Left colon (tissue), 2 donors: ENCODE measurements around the gene ZG16. TPM values are rescaled to one million over a fixed set of nuclear protein-coding genes. Genes with fewer than 3 reads are reported as not detected.
"Not testable (repeated sequence)": the region's sequence is repeated elsewhere in the genome, so short reads cannot be mapped to it uniquely, and the experiment has no call there.

Source experiments
- ATAC-seq: fragments of 200-7000 bp; cut with Tn5 transposase; one replicate; pipeline ENCODE4 v1.9.1; 2020; ENCODE audit warnings: mild to moderate bottlenecking, moderate library complexity
- DNase-seq, 2 donors: peaks; one replicate each; pipeline ENCODE4 v3.0.0-alpha.2; 2020
- intact Hi-C, 2 donors: fragments of 100-400 bp; cut with DNase I in 1 of 2; cut with micrococcal nuclease in 1 of 2; formaldehyde crosslinking; loops; one replicate each; pipeline versions ENCODE4 v1.11.2 to v1.14.0; 2022; cut with DNase I, micrococcal nuclease
- long read RNA-seq: library from polyadenylated mRNA; unstranded; transcript quantifications from one replicate; pipeline ENCODE4 v2.0.0, GENCODE V29; 2021
- total RNA-seq, 2 donors: library from RNA; stranded (reverse); fragmentation: NEBNext Ultra II Directional; extraction: Animal tissue kit (Norgen Biotek cat#: 25700); gene quantifications; one replicate each; pipeline ENCODE4 v1.2.1, GENCODE V29; 2021
- donor health status: DM: no; HTN: no; CAD: no.
- donor health status: DM: yes; HTN: yes; CAD: no.

ZG16 gene, protein sequence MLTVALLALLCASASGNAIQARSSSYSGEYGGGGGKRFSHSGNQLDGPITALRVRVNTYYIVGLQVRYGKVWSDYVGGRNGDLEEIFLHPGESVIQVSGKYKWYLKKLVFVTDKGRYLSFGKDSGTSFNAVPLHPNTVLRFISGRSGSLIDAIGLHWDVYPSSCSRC
- total RNA-seq: 1,000 to 10,000 TPM; 1,315 to 1,793 TPM
- long read RNA-seq, transcript ZG16-201 (4 exons, 3,132 nt): major isoform, 2,360 of 2,985 reads
- long read RNA-seq, partial matches to known transcripts: 230 of 2,985 reads
- long read RNA-seq, other reads (novel, unspliced or antisense): 395 of 2,985 reads

GRCh38 chr16:29777576-29778350 is at the start of gene ZG16:
ZG16 (plus strand) TSS chr16:29778256; CDS start chr16:29779267, 1,011 bp downstream.
- peak; percentile 67 for ATAC-seq
- intact Hi-C loops: no loop called here
- no peak for DNase-seq

DNA sequence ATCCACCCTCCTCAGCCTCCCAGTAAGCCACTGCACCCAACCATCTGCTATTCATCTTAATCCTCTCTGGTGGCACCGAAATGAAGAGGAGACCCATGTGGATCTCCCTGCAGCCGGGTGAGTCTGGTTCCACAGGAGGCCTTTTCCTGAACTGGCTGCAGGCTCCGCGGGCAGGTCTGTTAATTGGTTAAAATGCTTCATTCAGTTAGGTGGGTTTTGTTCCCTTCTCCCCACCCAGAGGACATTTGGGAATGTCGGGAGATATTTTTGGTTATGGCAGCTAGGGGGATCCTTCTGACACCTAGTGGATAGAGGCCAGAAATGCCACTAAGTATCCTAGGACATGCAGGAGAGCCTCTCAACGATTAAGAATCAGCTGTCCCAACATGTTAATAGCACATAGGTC is 48.9 kb upstream of the ZG16 start:
- peak; percentile 68 for ATAC-seq
- no peak for DNase-seq
- intact Hi-C loops: no loop called here

- ATAC-seq (no peak), DNase-seq (no peak)
- intact Hi-C loops: no loop called here
Observed at GRCh38 chr16:29730649-29731048, 47.4 kb upstream of the ZG16 start.

GRCh38 chr16:29731768-29732601 is 46.1 kb upstream of the ZG16 start:
- DNase-seq, intact Hi-C loops, ATAC-seq: not testable (repeated sequence)

DNA sequence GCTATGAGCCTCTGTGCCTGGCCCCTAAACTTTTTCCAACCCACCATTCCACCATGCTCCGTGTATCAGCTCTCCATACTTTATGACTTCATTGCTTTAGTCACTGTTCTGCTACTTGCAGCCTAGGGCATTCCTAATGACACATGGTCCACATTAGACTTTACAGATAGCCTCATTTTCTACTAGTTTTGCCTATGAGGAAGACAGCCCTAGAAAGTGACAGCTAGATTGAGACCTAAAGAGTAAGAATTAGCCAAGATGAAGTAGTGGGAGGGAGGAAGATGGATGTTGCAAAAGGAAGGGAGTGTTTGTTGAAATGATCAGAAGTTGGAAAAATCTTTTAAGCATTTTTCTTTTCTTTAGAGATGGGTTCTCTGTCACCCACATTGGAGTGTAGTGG is 43.3 kb upstream of the ZG16 start:
- DNase-seq (no peak), ATAC-seq (no peak)
- intact Hi-C loops: no loop called here

- intact Hi-C loops: no loop called here
- ATAC-seq: no peak
- DNase-seq: no peak
Observed at GRCh38 chr16:29736112-29736511, 41.9 kb upstream of the ZG16 start.

DNA sequence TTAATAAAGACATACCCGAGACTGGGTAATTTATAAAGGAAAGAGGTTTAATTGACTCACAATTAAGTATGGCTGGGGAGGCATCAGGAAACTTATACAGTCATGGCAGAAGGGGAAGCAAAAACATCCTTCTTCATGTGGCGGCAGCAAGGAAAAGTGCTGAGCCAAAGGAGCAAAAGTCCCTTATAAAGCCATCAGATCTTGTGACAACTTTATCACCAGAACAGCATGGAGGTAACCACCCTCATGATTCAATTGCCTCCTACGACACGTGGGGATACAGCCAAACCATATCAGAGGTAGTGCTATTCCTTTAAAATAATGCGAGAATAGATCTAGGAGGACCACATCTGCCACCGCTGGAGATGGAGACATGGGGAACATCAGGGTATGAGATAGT is 41.3 kb upstream of the ZG16 start:
- ATAC-seq: peak; percentile 74
- intact Hi-C loops: no loop called here
- no peak for DNase-seq

DNA sequence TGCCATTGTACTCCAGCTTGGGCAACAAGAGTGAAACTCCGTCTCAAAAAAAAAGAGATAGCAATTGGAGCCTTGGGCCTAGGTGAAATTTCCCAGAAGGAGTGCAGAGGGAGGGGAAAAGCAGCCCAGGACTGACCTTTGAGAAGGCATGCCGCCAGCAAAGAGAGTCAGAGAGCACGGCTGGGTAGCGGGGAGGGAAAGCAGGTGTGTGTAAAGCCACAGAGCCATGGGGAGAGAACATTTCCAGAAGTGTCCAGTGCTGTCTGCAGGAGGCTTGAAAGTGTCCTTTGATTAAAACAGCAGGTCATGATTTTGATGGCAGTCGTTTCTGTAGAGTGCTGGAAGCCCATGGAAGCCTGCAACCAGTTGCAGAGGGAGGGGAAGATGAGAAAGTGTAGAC is 40.3 kb upstream of the ZG16 start:
- intact Hi-C loops: no loop called here
- ATAC-seq (peak; percentile 61), DNase-seq (peak in 1 of 2 donors; percentile 55)

DNA sequence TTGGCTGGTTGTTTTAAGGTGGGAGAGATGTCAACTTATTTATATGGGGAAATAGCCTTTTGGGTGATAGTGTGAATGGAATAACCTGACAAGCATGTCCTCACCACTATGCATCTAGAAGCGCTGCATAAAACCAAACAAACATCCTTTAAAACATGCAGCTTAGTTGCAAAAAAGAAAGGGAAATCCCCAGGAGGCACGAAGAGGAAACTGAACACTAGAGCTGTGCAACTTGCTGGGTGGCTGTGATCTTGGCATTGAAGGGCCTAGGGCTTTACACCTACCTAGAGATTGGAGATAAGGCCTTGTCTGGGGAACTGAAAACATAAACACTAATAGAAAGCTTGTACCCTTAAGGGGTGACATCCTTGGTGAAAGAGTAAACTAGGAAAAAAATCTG is 39.5 kb upstream of the ZG16 start:
- DNase-seq: no peak
- intact Hi-C loops: no loop called here
- ATAC-seq: peak; percentile 51

GRCh38 chr16:29739927-29740629 is 38.0 kb upstream of the ZG16 start:
- ATAC-seq: peak; percentile 12
- intact Hi-C loops, DNase-seq: not testable (repeated sequence)

DNA sequence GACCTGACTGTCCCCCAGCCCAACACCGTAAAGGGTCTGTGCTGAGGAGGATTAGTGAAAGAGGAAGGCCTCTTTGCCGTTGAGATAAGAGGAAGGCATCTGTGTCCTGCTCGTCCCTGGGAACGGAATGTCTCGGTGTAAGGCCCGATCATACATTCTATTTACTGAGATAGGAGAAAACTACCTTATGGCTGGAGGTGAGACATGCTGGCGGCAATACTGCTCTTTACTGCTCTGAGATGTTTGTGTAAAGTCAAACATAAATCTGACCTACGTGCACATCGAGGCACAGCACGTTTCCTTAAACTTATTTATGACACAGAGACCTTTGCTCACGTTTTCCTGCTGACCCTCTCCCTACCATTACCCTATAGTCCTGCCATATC is 37.4 kb upstream of the ZG16 start:
- intact Hi-C loops, ATAC-seq: not testable (repeated sequence)
- DNase-seq: peak; percentile 42 to 73

DNA sequence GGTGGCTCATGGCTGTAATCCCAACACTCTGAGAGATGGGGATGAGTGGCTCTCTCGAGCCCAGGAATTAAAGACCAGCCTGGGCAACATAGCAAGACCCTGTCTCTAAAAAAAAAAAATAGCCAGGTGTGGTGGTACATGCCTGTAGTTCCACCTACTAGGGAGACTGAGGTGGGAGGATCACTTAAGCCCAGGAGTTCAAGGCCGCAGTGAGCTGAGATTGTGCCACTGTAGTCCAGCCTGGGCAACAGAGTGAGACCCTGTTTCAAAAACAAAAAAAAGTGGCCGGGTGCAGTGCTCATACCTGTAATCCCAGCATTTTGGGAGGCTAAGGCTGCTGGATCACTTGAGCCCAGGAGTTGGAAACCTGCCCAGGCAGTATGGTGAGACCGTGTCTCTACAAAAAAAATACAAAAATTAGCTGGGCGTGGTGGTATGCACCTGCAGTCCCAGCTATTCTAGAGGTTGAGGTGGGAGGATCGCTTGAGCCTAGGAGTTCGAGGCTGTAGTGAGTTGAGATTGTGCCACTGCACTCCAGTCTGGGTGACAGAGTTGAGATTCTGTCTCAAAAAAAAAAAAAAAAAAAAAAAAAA is 35.3 kb upstream of the ZG16 start:
- ATAC-seq: no peak
- no peak for DNase-seq
- intact Hi-C loops: no loop called here

- ATAC-seq (no peak), DNase-seq (no peak)
- intact Hi-C loops: no loop called here
Observed at GRCh38 chr16:29743475-29743826, 34.6 kb upstream of the ZG16 start.

DNA sequence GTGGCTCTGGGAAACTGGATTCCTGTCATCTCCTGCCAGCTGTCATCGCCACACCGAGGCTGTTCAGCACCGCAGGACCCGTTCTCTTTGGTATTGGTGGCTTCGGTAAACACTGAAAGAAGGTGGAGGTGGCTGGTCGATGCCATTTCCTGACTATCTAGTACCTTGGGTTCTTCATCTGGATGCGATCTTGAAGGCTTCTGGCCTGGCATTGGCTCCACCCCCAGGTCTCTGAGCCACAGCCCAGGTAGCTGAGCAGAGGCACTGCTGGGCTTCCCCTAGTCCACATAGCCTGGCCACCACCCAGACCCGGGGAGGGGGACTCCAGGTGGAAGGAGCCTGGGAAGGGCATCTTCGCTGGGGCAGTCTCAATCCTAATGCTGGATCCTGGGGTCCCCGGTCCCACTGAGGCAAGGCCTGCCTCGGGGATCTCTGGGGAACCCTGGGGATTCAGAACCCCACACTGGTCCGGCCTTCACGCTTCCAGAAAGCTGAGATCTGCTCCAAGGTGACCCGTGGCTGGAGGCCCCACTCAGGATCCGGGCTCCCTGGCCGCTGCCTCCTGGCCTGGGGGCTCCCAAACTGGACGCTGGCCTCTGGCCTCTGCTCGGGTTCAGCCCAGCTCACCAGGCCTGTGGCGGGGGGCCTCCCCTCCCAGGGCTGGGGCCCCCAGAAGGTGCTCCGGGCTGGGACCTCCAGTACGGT is 34.1 kb upstream of the ZG16 start:
- ATAC-seq: no peak
- intact Hi-C loops: no loop called here
- no peak for DNase-seq

DNA sequence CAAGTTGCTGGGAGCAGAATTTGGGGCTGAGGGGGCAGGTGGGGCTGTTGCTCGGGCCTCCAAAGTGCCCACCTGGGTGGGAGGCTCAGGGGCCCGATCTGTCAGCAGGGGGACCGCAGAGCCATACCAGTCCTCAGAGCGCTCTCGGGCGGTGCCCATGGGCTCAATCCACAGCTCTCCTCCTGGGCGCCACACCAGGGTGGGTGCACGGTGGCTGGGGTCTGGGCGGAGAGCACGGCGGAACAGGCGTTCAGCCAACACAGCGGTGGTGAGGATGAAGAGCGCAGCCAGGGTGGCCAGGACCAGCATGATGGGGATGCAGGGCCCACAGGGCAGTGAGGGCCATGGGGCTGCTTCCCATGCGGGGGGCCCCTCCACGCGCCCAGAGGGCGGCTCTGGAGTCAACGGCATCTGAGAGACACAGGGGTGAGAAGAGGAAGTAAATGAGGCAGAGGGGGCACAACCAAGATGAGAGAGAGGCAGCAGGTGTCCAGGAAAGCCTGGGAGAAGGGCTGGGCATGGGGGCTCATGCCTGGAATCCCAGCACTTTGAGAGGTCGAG is 33.4 kb upstream of the ZG16 start:
- ATAC-seq (no peak), DNase-seq (no peak)
- intact Hi-C loops: no loop called here

- peak in 1 of 2 donors; percentile 36 for DNase-seq
- intact Hi-C loops: no loop called here
- no peak for ATAC-seq
Observed at GRCh38 chr16:29745121-29745852, 32.8 kb upstream of the ZG16 start.

DNA sequence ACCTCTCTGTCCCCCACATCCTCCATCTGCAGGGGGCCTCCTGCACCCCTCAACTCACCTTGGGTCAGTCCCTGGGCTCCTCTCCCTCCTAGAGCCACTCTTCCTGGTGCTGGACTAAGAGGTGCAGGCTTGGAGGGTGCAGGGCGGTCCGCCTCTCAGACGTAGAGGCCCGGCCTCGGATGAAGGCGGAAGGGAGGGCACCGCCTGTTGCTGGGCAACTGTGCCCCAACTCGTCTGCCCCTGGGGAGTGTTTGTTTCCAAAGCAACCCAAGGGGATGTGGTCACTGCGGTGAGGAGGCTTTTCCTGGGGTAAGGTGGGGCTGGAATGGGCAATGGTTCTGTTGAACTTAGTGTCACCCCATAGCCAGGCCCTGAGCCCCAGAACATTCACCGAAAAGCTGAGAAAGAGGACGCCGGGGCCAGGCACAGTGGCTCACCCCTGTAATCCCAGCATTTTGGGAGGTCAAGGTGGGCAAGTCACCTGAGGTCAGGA is 32.2 kb upstream of the ZG16 start, which contains the start of gene C16orf54:
TSS of gene C16orf54 (minus strand) at position 138 of the 493 bp plus-strand sequence. CDS start 1,039 bp downstream, outside the sequence.
- DNase-seq (peak; percentile 76 to 79), ATAC-seq (peak; percentile 18)
- intact Hi-C loops: no loop called here
